ENCODE measurements around the gene ADCY5.
A peak's percentile ranks its signal among the peaks of the same experiment; 100 is the strongest.

ADCY5 gene

GRCh38 chr3:123267821-123268220, 181.1 kb downstream of the ADCY5 start:
- TF ChIP-seq CTCF (IDR thresholded peaks at IDR 0.05), result no peak

GRCh38 chr3:123263941-123264340, 184.9 kb downstream of the ADCY5 start:
- DNase-seq (ENCODE audit: low spot score), result no peak
- no peak overlapping the region for H3K27ac ChIP-seq
- H3K4me3 ChIP-seq, result no peak overlapping the region
- no peak for TF ChIP-seq CTCF (IDR thresholded peaks at IDR 0.05)

More at GRCh38 chr3:123267821-123268220, 181.1 kb downstream of the ADCY5 start:
- no peak for DNase-seq (ENCODE audit: low spot score)
- no peak overlapping the region for H3K4me3 ChIP-seq
- no peak overlapping the region for H3K27ac ChIP-seq

- Histone ChIP-seq H3K4me3 (no peak overlapping the region), H3K27ac (no peak overlapping the region)
- no peak for DNase-seq (ENCODE audit: low spot score)
- no peak for TF ChIP-seq CTCF (IDR thresholded peaks at IDR 0.05)
These were observed 186.0 kb downstream of the ADCY5 start for GRCh38 chr3:123262868-123263267.

GRCh38 chr3:123262226-123262625, 186.7 kb downstream of the ADCY5 start:
- no peak overlapping the region for H3K4me3 ChIP-seq
- no peak for DNase-seq (ENCODE audit: low spot score)
- TF ChIP-seq CTCF (IDR thresholded peaks at IDR 0.05), result no peak
- no peak overlapping the region for H3K27ac ChIP-seq

GRCh38 chr3:123261666-123262065, 187.2 kb downstream of the ADCY5 start:
- no peak for DNase-seq (ENCODE audit: low spot score)
- no peak overlapping the region for H3K4me3 ChIP-seq
- no peak for TF ChIP-seq CTCF (IDR thresholded peaks at IDR 0.05)
- no peak overlapping the region for H3K27ac ChIP-seq

- DNase-seq (ENCODE audit: low spot score), result no peak
- peak; percentile 49 for TF ChIP-seq CTCF (IDR thresholded peaks at IDR 0.05)
- Histone ChIP-seq H3K27ac (no peak overlapping the region), H3K4me3 (no peak overlapping the region)
These were observed 190.0 kb downstream of the ADCY5 start for GRCh38 chr3:123258811-123259420.

- Histone ChIP-seq H3K27ac (no peak overlapping the region), H3K4me3 (no peak overlapping the region)
- DNase-seq (ENCODE audit: low spot score), result no peak
- no peak for TF ChIP-seq CTCF (IDR thresholded peaks at IDR 0.05)
These were observed 190.5 kb downstream of the ADCY5 start for GRCh38 chr3:123258359-123258758.

Data from coronary artery (tissue), 2 donors.